A673 (cell line): ENCODE measurements around the gene PRAMEF20.

Experiments
- CTCF ChIP-seq: fragments of 300-800, 200-600 bp; sonication (generic); conservative IDR thresholded peaks from 2 replicates; pipeline ENCODE4 v1.5.1; 2017; ENCODE audit warnings: low read depth, mild to moderate bottlenecking, antibody characterized with exemption, low read length, moderate library complexity, mixed read lengths
- EZH2 ChIP-seq: fragments of 200-600 bp; sonication (generic); IDR thresholded peaks from 2 replicates; pipeline ENCODE4 v1.6.1; 2017; ENCODE audit warnings: borderline replicate concordance, low read depth, mild to moderate bottlenecking, mixed read lengths, antibody characterized with exemption, low read length; ENCODE audit not compliant: poor library complexity, severe bottlenecking

- TF ChIP-seq CTCF (no peak), EZH2 (no peak)
Observed at GRCh38 chr1:13443335-13443979, 33.2 kb downstream of the PRAMEF20 start.
